ENCODE results near the gene KRTAP2-1. TPM values are rescaled to one million over a fixed set of nuclear protein-coding genes. Genes with fewer than 3 reads are reported as not detected.

KRTAP2-1 gene
- total RNA-seq, 2 experiments from 2014 or later: not detected

DNA sequence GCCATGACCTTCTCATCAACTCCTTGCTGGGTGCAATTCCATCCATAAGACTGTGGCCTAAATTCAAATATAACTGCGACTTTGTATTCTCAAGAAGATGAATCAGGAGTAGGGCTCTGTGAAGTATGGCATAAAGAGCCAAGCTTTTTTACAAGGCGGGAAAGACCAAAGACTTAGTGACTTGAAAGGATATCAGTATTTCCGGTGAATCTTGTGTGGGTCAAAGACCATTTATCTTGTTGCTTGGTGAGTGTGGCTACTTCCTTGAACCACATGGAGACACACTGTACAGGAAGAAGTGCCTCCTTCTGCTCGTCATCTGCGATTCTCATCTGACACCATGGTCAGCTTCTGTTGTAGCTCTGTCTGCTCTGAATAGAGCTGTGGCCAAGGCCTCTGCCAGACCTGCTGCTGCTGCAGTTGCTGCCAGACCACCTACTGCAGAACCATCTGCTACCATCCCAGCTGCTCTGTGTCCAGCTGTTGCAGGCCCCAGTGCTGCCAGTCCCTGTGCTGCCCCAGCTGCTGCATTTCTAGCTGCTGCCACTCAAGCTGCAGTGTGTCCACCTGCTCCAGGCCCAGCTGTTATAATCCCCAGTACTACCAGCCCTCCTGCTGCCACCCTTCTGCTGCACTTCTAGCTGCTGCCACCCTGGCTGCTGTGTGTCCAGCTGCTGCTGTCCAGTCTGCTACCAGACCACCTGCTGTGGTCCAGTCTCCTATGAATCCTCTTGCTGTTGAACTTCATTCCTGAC lies 24.7 kb upstream of the KRTAP2-1 start:
- POLR2A ChIA-PET: no interaction called here
- H3K9me3 ChIP-seq (ENCODE audit: low read length): no peaks in the 10 kb centered on the region
- TF ChIP-seq, protein P1, sequence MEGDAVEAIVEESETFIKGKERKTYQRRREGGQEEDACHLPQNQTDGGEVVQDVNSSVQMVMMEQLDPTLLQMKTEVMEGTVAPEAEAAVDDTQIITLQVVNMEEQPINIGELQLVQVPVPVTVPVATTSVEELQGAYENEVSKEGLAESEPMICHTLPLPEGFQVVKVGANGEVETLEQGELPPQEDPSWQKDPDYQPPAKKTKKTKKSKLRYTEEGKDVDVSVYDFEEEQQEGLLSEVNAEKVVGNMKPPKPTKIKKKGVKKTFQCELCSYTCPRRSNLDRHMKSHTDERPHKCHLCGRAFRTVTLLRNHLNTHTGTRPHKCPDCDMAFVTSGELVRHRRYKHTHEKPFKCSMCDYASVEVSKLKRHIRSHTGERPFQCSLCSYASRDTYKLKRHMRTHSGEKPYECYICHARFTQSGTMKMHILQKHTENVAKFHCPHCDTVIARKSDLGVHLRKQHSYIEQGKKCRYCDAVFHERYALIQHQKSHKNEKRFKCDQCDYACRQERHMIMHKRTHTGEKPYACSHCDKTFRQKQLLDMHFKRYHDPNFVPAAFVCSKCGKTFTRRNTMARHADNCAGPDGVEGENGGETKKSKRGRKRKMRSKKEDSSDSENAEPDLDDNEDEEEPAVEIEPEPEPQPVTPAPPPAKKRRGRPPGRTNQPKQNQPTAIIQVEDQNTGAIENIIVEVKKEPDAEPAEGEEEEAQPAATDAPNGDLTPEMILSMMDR (conservative IDR thresholded peaks at IDR 0.05; ENCODE audit: low read length): no peak
- no peak for TF ChIP-seq EZH2phosphoT487 (IDR thresholded peaks at IDR 0.05; ENCODE audit: borderline replicate concordance, low read depth, low read length)
- no peak overlapping the region for H2AFZ ChIP-seq (ENCODE audit: low read length)
- no peaks in the 10 kb centered on the region for H3K4me1 ChIP-seq (ENCODE audit: insufficient read depth, low read length, poor library complexity, severe bottlenecking)
- no peak overlapping the region for H3K4me3 ChIP-seq (ENCODE audit: low read depth, low read length, poor library complexity, severe bottlenecking)
- CTCF ChIA-PET (ENCODE audit: unreplicated experiment): no interaction called here
- no peak for DNase-seq (ENCODE audit: low spot score)
- H3K4me2 ChIP-seq (ENCODE audit: low read length): no peak overlapping the region
- BruUV-seq (replicated peaks): no TSS peak
- no peaks in the 10 kb centered on the region for H4K20me1 ChIP-seq (ENCODE audit: insufficient read depth, low read length)
- H3K36me3 ChIP-seq (ENCODE audit: insufficient read depth, low read length): no peaks in the 10 kb centered on the region
- intact Hi-C loops (cut with micrococcal nuclease; ENCODE audit: unreplicated experiment): no loop called here
- H3K79me2 ChIP-seq (ENCODE audit: insufficient read depth, low read depth, low read length): no peaks in the 10 kb centered on the region
- H3K27ac ChIP-seq (ENCODE audit: low read depth, low read length, poor library complexity, severe bottlenecking): no peak overlapping the region
- H3K9me2 ChIP-seq (ENCODE audit: insufficient read depth, low read length): no peaks in the 10 kb centered on the region

DNA sequence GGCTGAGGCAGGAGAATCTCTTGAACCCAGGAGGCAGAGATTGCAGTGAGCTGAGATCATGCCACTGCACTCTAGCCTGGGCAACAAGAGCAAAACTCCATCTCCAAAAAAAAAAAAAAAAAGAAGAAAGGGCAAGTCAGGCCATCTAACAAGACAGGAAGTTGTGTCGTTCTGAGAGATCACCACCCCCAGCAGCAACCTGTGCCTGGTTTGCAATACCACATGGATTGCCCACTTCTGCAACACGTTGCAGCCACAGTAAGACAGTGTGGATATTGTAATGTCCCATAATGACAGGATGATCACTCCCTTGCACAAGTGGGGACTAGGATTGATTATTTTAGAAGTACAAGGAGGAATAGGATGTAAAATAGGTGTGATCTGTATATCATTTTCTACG lies 21.9 kb upstream of the KRTAP2-1 start:
- Histone ChIP-seq H3K27ac (ENCODE audit: low read depth, low read length, poor library complexity, severe bottlenecking) (no peak overlapping the region), H3K4me1 (ENCODE audit: insufficient read depth, low read length, poor library complexity, severe bottlenecking) (no peaks in the 10 kb centered on the region), H3K36me3 (ENCODE audit: insufficient read depth, low read length) (no peaks in the 10 kb centered on the region), H3K9me2 (ENCODE audit: insufficient read depth, low read length) (no peaks in the 10 kb centered on the region), H3K79me2 (ENCODE audit: insufficient read depth, low read depth, low read length) (no peaks in the 10 kb centered on the region), H3K9me3 (ENCODE audit: low read length) (no peaks in the 10 kb centered on the region), H4K20me1 (ENCODE audit: insufficient read depth, low read length) (no peaks in the 10 kb centered on the region), H2AFZ (ENCODE audit: low read length) (no peak overlapping the region), H3K4me3 (ENCODE audit: low read depth, low read length, poor library complexity, severe bottlenecking) (no peak overlapping the region), H3K4me2 (ENCODE audit: low read length) (no peak overlapping the region)
- CTCF ChIA-PET (ENCODE audit: unreplicated experiment): no interaction called here
- POLR2A ChIA-PET: no interaction called here
- intact Hi-C loops (cut with micrococcal nuclease; ENCODE audit: unreplicated experiment): no loop called here
- TF ChIP-seq EZH2phosphoT487 (IDR thresholded peaks at IDR 0.05; ENCODE audit: borderline replicate concordance, low read depth, low read length): no peak
- TF ChIP-seq, protein P1 (conservative IDR thresholded peaks at IDR 0.05; ENCODE audit: low read length): no peak
- no peak for DNase-seq (ENCODE audit: low spot score)
- no TSS peak for BruUV-seq (replicated peaks)

DNA sequence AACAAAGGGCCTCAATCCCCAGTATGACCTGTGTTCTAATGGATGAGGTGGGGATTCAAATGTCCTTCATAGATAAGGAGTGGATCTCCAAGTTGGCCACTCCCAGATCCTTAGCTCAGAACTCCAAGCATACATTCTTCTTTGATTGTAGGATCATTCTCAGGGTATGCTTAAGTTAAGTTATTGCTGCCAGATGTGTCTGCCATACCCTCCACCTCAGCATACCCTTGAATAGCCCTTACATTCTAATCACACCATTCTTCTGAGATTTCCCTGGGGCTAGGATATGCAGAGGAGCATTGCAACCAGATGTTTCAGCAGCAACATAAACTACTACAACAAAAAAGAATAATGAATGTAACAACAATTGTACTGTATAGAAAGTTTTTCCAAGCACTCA lies 20.2 kb upstream of the KRTAP2-1 start:
- no peak for DNase-seq (ENCODE audit: low spot score)
- Histone ChIP-seq H2AFZ (ENCODE audit: low read length) (no peak overlapping the region), H3K4me1 (ENCODE audit: insufficient read depth, low read length, poor library complexity, severe bottlenecking) (no peaks in the 10 kb centered on the region), H3K27ac (ENCODE audit: low read depth, low read length, poor library complexity, severe bottlenecking) (no peak overlapping the region), H3K36me3 (ENCODE audit: insufficient read depth, low read length) (no peaks in the 10 kb centered on the region), H4K20me1 (ENCODE audit: insufficient read depth, low read length) (no peaks in the 10 kb centered on the region), H3K4me3 (ENCODE audit: low read depth, low read length, poor library complexity, severe bottlenecking) (no peak overlapping the region), H3K4me2 (ENCODE audit: low read length) (no peak overlapping the region), H3K9me2 (ENCODE audit: insufficient read depth, low read length) (no peaks in the 10 kb centered on the region), H3K79me2 (ENCODE audit: insufficient read depth, low read depth, low read length) (no peaks in the 10 kb centered on the region), H3K9me3 (ENCODE audit: low read length) (no peaks in the 10 kb centered on the region)
- TF ChIP-seq EZH2phosphoT487 (IDR thresholded peaks at IDR 0.05; ENCODE audit: borderline replicate concordance, low read depth, low read length): no peak
- TF ChIP-seq, protein P1 (conservative IDR thresholded peaks at IDR 0.05; ENCODE audit: low read length): no peak
- no TSS peak for BruUV-seq (replicated peaks)
- ChIA-PET CTCF (ENCODE audit: unreplicated experiment) (no interaction called here), POLR2A (no interaction called here)
- intact Hi-C loops (cut with micrococcal nuclease; ENCODE audit: unreplicated experiment): no loop called here
